GM19397 (cell line): ENCODE data around the gene STAG3.
"Not testable (repeated sequence)": the region's sequence is repeated elsewhere in the genome, so short reads cannot be mapped to it uniquely, and the experiment has no call there.

Experiments
- ATAC-seq: cut with Tn5 transposase; IDR thresholded peaks from one replicate; pipeline ENCODE4 v1.9.1; 2021; ENCODE audit warnings: mild to moderate bottlenecking, moderate library complexity; ENCODE audit not compliant: unreplicated experiment

Gene STAG3

GRCh38 chr7:100177045-100178001, at the start of gene STAG3, which contains the start of gene GPC2:
TSS of gene STAG3 (plus strand) at chr7:100177918. CDS start at chr7:100180557, 2,639 bp downstream.
TSS of gene GPC2 (minus strand) at chr7:100177381. CDS start at chr7:100177199, 182 bp downstream.
- peak; percentile 89 for ATAC-seq

DNA sequence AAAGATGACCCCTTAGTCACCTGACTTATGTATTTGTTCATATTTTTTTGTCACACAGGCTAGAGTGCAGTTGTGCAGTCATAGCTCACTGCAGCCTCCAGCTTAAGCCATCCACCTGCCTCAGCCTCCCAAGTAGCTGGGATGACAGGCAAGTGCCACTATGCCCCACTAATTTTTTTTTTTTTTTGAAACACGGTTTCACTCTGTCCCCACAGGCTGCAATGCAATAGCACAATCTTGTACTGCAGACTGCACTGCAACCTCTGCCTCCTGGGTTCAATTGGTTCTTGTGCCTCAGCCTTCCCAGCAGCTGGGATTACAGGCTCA, 49.1 kb upstream of the STAG3 start:
- ATAC-seq, result no peak

DNA sequence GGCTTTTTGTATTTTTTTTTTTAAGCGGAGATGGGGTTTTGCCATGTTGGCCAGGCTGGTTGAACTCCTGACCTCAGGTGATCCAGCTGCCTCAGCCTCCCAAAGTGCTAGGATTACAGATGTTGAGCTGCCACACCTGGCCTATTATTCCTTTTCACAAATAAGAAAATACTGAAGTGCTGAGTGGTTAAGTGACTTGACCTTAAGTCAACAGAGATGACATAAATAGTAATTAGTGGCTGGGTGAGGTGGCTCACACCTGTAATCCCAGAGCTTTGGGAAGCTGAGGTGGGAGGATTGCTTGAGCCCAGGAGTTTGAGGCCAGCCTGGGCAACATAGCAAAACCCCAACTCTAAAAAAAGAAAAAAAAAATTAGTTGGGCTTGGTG, 47.5 kb upstream of the STAG3 start:
- ATAC-seq, result not testable (repeated sequence)

- no peak for ATAC-seq
Observed at GRCh38 chr7:100130608-100131453, 46.9 kb upstream of the STAG3 start.

DNA sequence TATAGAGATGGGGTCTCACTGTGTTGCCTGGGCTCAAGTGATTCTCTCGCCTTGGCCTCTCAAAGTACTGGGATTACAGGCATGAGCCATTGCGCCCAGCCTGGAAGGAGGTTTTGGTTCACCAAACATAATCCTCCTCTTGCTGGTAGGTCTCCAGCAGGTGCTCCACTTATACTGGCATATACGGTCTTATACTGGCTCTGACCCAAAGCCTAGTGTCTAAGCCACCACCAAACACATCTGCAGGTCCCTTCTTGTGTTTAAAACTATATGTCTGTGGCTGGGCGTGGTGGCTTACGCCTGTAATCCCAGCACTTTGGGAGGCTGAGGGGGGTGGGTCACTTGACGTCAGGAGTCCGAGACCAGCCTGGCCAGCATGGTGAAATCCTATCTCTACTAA, 45.6 kb upstream of the STAG3 start:
- ATAC-seq, result no peak

- no peak for ATAC-seq
Observed at GRCh38 chr7:100132697-100133151, 45.0 kb upstream of the STAG3 start.

DNA sequence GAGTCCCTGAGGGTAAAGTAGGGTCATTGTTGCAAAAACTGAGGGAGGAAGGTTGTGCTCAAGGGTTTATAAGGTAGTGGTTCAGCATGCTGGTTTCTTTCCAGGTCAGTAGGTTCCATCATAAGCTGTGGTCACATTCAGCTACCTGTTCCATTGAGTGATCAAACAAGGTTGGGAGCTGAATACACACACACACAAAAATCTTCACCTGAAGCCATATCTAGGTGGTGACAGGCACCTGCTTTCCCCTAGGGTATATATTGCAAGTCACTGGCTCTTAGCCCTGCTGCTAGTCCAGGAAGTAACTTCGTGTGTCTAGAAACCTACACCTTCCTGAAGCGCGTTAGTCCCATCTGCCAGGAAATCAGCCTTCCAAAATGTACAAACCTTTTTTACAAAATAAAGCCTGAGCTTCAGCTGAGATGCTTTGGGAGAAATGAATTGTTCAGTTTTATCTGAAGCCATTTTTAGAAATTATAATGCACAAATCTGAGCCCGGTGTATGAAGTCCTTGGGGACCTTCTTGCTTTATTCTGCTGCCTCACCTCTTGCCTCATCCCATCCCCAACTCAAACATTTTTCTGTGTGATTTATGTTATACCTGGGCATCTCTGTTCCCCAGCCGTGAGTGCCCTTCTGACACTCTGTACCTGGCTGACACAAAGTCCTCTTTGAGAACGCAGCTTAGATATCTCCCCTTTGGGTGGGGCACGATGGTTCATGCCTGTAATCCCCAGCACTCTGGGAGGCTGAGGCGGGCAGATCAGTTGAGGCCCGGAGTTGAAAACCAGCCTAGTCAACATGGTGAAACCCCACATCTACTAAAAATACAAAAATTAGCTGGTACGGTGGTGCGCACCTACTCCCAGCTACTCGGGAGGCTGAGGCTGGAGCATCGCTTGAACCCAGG, 39.6 kb upstream of the STAG3 start:
- no peak for ATAC-seq

- no peak for ATAC-seq
Observed at GRCh38 chr7:100141555-100141949, 36.2 kb upstream of the STAG3 start.

GRCh38 chr7:100142461-100142860, 35.3 kb upstream of the STAG3 start:
- ATAC-seq, result no peak

DNA sequence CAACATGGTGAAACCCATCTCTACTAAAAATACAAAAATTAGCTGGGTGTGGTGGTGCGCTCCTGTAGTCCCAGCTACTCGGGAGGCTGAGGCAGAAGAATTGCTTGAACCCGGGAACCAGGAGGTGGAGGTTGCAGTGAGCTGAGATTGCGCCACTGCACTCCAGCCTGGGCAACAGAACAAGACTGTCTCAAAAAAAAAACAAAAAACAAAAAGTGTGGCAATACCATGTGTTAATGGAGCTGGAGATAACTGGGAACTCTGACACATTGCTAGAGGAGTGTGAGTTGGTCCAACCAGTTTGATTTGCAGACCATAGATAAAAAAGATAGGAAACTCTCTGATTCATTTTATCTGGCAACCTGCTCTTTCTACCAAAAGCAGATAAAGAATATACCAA, 31.4 kb upstream of the STAG3 start:
- ATAC-seq, result not testable (repeated sequence)

DNA sequence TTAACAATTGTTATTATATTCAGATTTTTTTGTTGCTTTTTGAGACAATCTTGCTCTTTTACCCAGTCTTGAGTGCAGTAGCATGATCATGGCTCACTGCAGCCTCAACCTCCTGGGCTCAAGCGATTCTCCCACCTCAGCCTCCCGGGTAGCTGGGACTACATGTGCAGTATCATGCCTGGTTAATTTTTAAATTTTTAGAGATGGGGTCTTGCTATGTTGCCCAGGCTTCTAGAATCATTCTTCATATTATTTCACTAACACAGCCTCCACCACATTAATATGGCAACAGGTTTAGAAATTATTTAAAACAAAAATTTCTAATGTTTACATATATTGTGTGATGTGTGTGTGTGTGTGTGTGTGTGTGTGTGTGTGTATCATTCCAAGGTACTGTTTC, 30.4 kb upstream of the STAG3 start:
- no peak for ATAC-seq

DNA sequence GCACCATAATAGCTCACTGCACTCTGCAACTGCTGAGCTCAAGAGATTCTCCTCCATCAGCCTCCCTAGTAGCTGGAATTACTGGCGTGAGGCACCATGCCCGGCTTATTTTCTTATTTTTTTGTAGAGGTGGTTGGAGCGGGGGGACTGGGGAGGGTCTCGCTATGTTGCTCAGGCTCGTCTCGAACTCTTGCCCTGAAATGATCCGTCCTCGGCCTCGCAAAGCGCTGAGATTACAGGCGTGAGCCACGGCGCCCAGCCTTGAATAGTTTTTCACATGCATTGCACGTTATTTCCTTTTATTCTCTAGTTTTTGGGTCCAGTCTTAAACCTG, 29.5 kb upstream of the STAG3 start:
- no peak for ATAC-seq

DNA sequence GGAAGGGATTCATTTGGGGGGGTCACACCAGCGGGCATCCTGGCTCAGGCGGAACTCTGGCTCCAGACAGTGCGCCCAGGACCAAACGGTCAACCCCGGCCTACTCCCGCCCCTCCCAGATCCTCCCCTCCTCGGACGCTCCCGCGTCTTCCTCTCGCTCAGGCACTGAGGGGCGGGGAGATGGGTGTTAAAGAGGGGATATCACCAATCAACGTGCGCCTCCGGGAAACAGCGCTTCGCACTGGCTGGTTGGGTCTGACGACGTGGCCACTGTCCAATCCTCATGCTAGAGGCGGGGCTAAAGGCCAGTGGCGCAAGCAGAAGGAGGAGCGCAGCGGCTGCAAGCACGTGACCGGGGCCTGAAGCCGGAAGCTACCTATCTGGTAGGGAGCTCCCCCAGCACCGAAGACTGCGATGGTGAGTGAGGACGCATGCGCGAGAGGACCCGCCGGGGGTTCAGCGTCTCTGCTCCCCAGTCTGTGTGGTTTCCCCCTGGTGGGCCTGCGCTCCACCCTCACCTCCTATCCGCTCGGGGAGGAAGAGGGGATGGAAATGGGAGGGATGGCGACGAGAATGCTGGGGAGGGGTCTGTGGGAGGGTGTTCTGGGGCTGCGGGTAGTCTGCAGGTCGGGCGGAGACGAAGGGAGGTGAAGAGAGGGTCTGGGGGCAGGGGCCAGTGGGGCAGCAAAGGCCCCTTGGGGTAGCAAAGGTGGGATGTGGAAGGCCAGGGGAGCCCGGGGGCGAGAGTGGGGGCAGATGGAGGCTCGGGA, 29.0 kb upstream of the STAG3 start, which contains the start of gene LAMTOR4:
LAMTOR4 (plus strand) TSS at position 360 of the 770 bp plus-strand sequence; CDS start at position 415, 55 bp downstream.
- peak; percentile 96 for ATAC-seq

- ATAC-seq, result no peak
Observed at GRCh38 chr7:100152404-100152803, 25.3 kb upstream of the STAG3 start.

DNA sequence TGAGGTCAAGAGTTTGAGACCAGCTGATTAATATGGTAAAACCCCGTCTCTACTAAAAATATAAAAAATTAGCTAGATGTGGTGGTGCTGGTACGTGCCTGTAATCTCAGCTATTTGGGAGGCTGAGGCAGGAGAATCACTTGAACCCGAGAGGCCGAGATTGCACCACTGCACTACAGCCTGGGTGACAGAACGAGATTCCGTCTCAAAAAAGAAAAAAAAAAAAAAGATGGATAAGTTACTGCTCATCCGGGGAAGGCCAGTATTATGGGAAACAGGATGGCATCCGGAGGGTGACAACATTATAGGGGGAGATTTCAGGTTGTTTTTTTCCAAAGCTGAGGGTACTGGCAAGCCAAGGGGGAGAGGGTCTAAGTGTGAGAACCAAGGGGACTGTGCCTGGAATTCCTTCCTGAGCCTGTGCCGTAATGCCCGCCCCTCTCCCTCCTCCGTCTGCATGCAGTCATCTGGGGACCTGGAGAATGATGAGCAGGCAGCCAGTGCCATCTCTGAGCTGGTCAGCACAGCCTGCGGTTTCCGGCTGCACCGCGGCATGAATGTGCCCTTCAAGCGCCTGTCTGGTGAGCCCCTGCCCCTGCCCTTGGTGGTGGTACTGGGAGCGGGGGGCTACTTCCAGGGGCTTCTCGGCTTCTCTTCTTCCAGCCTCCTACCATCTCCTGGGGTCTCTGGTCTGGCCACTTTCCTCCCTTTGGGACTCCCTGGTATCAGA, 24.6 kb upstream of the STAG3 start:
- ATAC-seq, result no peak

GRCh38 chr7:100153708-100154535, 23.8 kb upstream of the STAG3 start:
- no peak for ATAC-seq

DNA sequence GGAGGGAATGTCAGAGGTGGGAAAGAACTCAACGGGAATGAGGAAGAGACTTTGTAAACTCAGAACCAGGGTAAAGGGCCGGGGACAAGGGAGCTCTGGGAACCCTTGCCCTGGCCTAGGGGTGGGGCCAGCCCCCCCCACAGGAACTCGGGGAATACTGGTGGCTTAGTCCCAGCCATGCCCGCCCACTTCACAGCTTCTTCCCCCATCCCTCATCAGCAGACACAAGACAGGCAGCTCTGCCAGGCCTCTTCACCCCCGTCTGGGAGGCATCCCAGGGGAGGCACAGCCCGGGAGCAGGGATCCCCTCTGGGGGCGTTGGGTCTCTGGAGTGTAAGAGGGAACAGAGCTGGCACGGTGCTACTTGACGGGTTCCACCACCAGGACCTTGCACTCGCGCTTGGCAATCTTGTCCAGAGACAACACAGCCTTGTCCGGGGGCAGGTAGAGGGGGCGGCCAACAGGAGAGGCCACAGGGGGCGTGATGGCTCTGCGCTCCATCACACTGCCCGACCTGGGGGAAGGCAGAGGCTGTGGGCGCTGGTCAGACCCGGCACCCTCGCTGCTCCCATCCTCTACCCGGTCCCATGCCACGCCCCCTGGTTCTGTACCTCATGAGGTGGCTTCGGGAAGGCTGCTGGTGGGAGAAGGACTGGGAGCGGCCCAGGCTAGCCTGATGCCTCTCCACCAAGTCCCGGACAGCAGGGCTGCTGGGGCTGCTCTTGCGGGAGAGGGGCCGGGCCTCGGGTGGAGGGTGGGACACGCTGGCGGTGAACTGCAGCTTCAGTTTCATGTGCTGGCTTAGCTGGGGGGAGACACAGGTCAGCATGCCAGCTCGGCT, 22.8 kb upstream of the STAG3 start:
- no peak for ATAC-seq
